ENCODE results near the gene RAD51B. TPM values are rescaled to one million over a fixed set of nuclear protein-coding genes. Genes with fewer than 3 reads are reported as not detected.

The RAD51B gene
- total and polyA plus RNA-seq, 3 donors from 2014 or later = 5.5 to 22.5 (median 19.1) TPM

- no peaks in the 10 kb centered on the region for H3K36me3 ChIP-seq (ENCODE audit: low read depth, missing control alignments)
- no peak overlapping the region for H3K4me3 ChIP-seq
- intact Hi-C loops (cut with DNase I; ENCODE audit: low total_unique reads) = no loop called here
- no peaks in the 10 kb centered on the region for H3K9me3 ChIP-seq
- peaks cover 15% of the 10 kb centered on the region for H3K4me1 ChIP-seq
- no peak for DNase-seq
- WGBS, 2 donors = 70 to 86% methylated on average over 5 of the region's 5 CpGs
- no peaks in the 10 kb centered on the region for H3K27me3 ChIP-seq
- TF ChIP-seq CTCF (IDR thresholded peaks at IDR 0.05) = no peak
- no peak for TF ChIP-seq POLR2A (IDR thresholded peaks at IDR 0.05)
- no peak overlapping the region for H3K27ac ChIP-seq
Measured at GRCh38 chr14:68689511-68689910, 869.9 kb downstream of the RAD51B start.

GRCh38 chr14:68690089-68690958 is 870.7 kb downstream of the RAD51B start:
- intact Hi-C loops (cut with DNase I; ENCODE audit: low total_unique reads) = no loop called here
- TF ChIP-seq POLR2A (IDR thresholded peaks at IDR 0.05) = no peak
- no peak for TF ChIP-seq CTCF (IDR thresholded peaks at IDR 0.05)
- WGBS, 2 donors = 68 to 86% methylated on average over 13 of the region's 13 CpGs

GRCh38 chr14:68691031-68691791 is 871.6 kb downstream of the RAD51B start:
- peak; percentile 59 for DNase-seq

More at GRCh38 chr14:68690089-68690958, 870.7 kb downstream of the RAD51B start:
- Histone ChIP-seq H3K9me3 (no peaks in the 10 kb centered on the region), H3K27ac (no peak overlapping the region), H3K4me3 (no peak overlapping the region), H3K4me1 (peaks cover 15% of the 10 kb centered on the region), H3K36me3 (ENCODE audit: low read depth, missing control alignments) (no peaks in the 10 kb centered on the region), H3K27me3 (no peaks in the 10 kb centered on the region)
- DNase-seq = no peak

GRCh38 chr14:68691792-68692118 is 872.2 kb downstream of the RAD51B start:
- no peaks in the 10 kb centered on the region for H3K9me3 ChIP-seq
- intact Hi-C loops (cut with DNase I; ENCODE audit: low total_unique reads) = no loop called here
- peaks cover 15% of the 10 kb centered on the region for H3K4me1 ChIP-seq
- 79 to 90% methylated on average over 3 of the region's 3 CpGs for WGBS, 2 donors
- no peak for DNase-seq
- H3K4me3 ChIP-seq = no peak overlapping the region
- TF ChIP-seq POLR2A (IDR thresholded peaks at IDR 0.05) = no peak
- no peak for TF ChIP-seq CTCF (IDR thresholded peaks at IDR 0.05)
- no peaks in the 10 kb centered on the region for H3K36me3 ChIP-seq (ENCODE audit: low read depth, missing control alignments)
- no peaks in the 10 kb centered on the region for H3K27me3 ChIP-seq
- no peak overlapping the region for H3K27ac ChIP-seq

More at GRCh38 chr14:68691031-68691791, 871.6 kb downstream of the RAD51B start:
- 66 to 73% methylated on average over 24 of the region's 24 CpGs for WGBS, 2 donors
- Histone ChIP-seq H3K27me3 (no peaks in the 10 kb centered on the region), H3K4me1 (peaks cover 15% of the 10 kb centered on the region), H3K9me3 (no peaks in the 10 kb centered on the region), H3K36me3 (ENCODE audit: low read depth, missing control alignments) (no peaks in the 10 kb centered on the region), H3K27ac (no peak overlapping the region), H3K4me3 (no peak overlapping the region)
- intact Hi-C loops (cut with DNase I; ENCODE audit: low total_unique reads) = no loop called here
- TF ChIP-seq CTCF (IDR thresholded peaks at IDR 0.05) (no peak), POLR2A (IDR thresholded peaks at IDR 0.05) (no peak)
